ENCODE results near the gene ORC1.

The ORC1 gene

GRCh38 chr1:52404116-52404974 lies at the start of gene ORC1, which contains the start of gene PRPF38A:
Gene ORC1 (minus strand): TSS chr1:52404423. CDS start chr1:52402223, 2,200 bp downstream.
Gene PRPF38A (plus strand): TSS chr1:52404602. CDS start chr1:52404750, 148 bp downstream.
- peak; percentile 73 for TF ChIP-seq CTCF (IDR thresholded peaks at IDR 0.05; ENCODE audit: low read length, missing control alignments)
- DNase-seq (ENCODE audit: low read depth), result peak; percentile 98
- H3K4me3 ChIP-seq (replicated peaks; ENCODE audit: low read depth, low read length), result peak within 1 kb of the TSS; percentile 90

- no peak for DNase-seq (ENCODE audit: low read depth)
- no peak overlapping the region for H3K4me3 ChIP-seq (replicated peaks; ENCODE audit: low read depth, low read length)
- TF ChIP-seq CTCF (IDR thresholded peaks at IDR 0.05; ENCODE audit: low read length, missing control alignments), result no peak
These were observed 40.2 kb upstream of the ORC1 start for GRCh38 chr1:52444463-52444862.

GRCh38 chr1:52439976-52440375 lies 35.8 kb upstream of the ORC1 start:
- H3K4me3 ChIP-seq (replicated peaks; ENCODE audit: low read depth, low read length), result no peak overlapping the region
- DNase-seq (ENCODE audit: low read depth), result no peak
- no peak for TF ChIP-seq CTCF (IDR thresholded peaks at IDR 0.05; ENCODE audit: low read length, missing control alignments)

- no peak for DNase-seq (ENCODE audit: low read depth)
- no peak overlapping the region for H3K4me3 ChIP-seq (replicated peaks; ENCODE audit: low read depth, low read length)
- no peak for TF ChIP-seq CTCF (IDR thresholded peaks at IDR 0.05; ENCODE audit: low read length, missing control alignments)
These were observed 32.6 kb upstream of the ORC1 start for GRCh38 chr1:52436817-52437216.

- TF ChIP-seq CTCF (IDR thresholded peaks at IDR 0.05; ENCODE audit: low read length, missing control alignments), result no peak
- DNase-seq (ENCODE audit: low read depth), result no peak
- H3K4me3 ChIP-seq (replicated peaks; ENCODE audit: low read depth, low read length), result no peak overlapping the region
These were observed 31.4 kb upstream of the ORC1 start for GRCh38 chr1:52435650-52436049.

GRCh38 chr1:52435211-52435610 lies 31.0 kb upstream of the ORC1 start:
- H3K4me3 ChIP-seq (replicated peaks; ENCODE audit: low read depth, low read length), result no peak overlapping the region
- DNase-seq (ENCODE audit: low read depth), result no peak
- TF ChIP-seq CTCF (IDR thresholded peaks at IDR 0.05; ENCODE audit: low read length, missing control alignments), result no peak

- H3K4me3 ChIP-seq (replicated peaks; ENCODE audit: low read depth, low read length), result no peak overlapping the region
- TF ChIP-seq CTCF (IDR thresholded peaks at IDR 0.05; ENCODE audit: low read length, missing control alignments), result no peak
- no peak for DNase-seq (ENCODE audit: low read depth)
These were observed 28.6 kb upstream of the ORC1 start for GRCh38 chr1:52432807-52433206.

All from fibroblast of pulmonary artery (primary cell).